Prostate gland (tissue), 2 donors: Measurements from ENCODE around the gene LILRA1. TPM values are rescaled to one million over a fixed set of nuclear protein-coding genes. Genes with fewer than 3 reads are reported as not detected.
"Not testable (repeated sequence)": the region's sequence is repeated elsewhere in the genome, so short reads cannot be mapped to it uniquely, and the experiment has no call there.

Experiments used
- DNase-seq: peaks from one replicate; pipeline ENCODE4 v3.0.0-alpha.2; 2019; ENCODE audit warnings: low spot score
- H3K27ac ChIP-seq, 2 donors: fragments of 200-600 bp; sonication (generic); 2 replicates each; pipeline ENCODE4 v1.5.1; 2017 to 2019
- H3K27me3 ChIP-seq: fragments of 200-600 bp; sonication (generic); replicated peaks from 2 replicates; pipeline ENCODE4 v1.5.1; 2019; ENCODE audit not compliant: insufficient read depth
- H3K36me3 ChIP-seq, 2 donors: fragments of 200-600 bp; sonication (generic); 1 replicate in 1 of 2; 2 replicates in 1 of 2; pipeline versions ENCODE4 v1.5.1 to v1.8.1; 2017 to 2019
- H3K4me1 ChIP-seq: fragments of 200-600 bp; sonication (generic); replicated peaks from 2 replicates; pipeline ENCODE4 v1.5.1; 2019
- H3K4me3 ChIP-seq, 2 donors: fragments of 200-600 bp; sonication (generic); 2 replicates each; pipeline ENCODE4 v1.5.1; 2017 to 2019
- H3K9me3 ChIP-seq: fragments of 200-600 bp; sonication (generic); 2 replicates; pipeline ENCODE4 v1.5.1; 2017
- POLR2A ChIP-seq: fragments of 450-650 bp; IDR thresholded peaks from one replicate; pipeline ENCODE4 v1.6.1; 2016; ENCODE audit warnings: antibody characterized with exemption, mild to moderate bottlenecking
- POLR2AphosphoS5 ChIP-seq: sonication (generic); formaldehyde crosslinking; IDR thresholded peaks from one replicate; pipeline ENCODE4 v1.6.1; 2017; ENCODE audit warnings: antibody characterized with exemption
- WGBS: methylation state at CpG from one replicate; pipeline ENCODE4 v1.1.5; 2018; 5-methylcytosine and 5-hydroxymethylcytosine counted together
- intact Hi-C: fragments of 100-400 bp; cut with DNase I; formaldehyde crosslinking; loops from one replicate; pipeline ENCODE4 v1.14.2; 2022
- total RNA-seq, 2 donors: library from RNA; depleted of rRNA; stranded (reverse); fragments of >200 nt; gene quantifications; one replicate each; pipeline ENCODE4 v1.1.0, GENCODE V29; 2016
- TF ChIP-seq, protein P1 (sequence below), 4 experiments: fragments of 200-600 bp in 2 of 4; fragments of 450-650 bp in 2 of 4; sonication (generic) in 2 of 4; IDR thresholded peaks; 1 replicate in 3 of 4; 2 replicates in 1 of 4; pipeline ENCODE4 v1.5.1; 2016 to 2019; ENCODE audit warnings: antibody characterized with exemption in 4 of 4, mild to moderate bottlenecking in 2 of 4, moderate library complexity in 2 of 4

Gene LILRA1
- total RNA-seq, 2 donors from 2014 or later: 0.96 to 1.7 TPM

GRCh38 chr19:54626757-54627156 is 33.3 kb downstream of the LILRA1 start:
- Histone ChIP-seq H3K4me3 (no peak overlapping the region), H3K27ac (no peak overlapping the region), H3K9me3 (no peaks in the 10 kb centered on the region), H3K27me3 (no peaks in the 10 kb centered on the region), H3K4me1 (no peaks in the 10 kb centered on the region), H3K36me3 (no peaks in the 10 kb centered on the region)
- WGBS: 85% methylated on average over 8 of the region's 8 CpGs
- intact Hi-C loops: no loop called here
- TF ChIP-seq, protein P1, sequence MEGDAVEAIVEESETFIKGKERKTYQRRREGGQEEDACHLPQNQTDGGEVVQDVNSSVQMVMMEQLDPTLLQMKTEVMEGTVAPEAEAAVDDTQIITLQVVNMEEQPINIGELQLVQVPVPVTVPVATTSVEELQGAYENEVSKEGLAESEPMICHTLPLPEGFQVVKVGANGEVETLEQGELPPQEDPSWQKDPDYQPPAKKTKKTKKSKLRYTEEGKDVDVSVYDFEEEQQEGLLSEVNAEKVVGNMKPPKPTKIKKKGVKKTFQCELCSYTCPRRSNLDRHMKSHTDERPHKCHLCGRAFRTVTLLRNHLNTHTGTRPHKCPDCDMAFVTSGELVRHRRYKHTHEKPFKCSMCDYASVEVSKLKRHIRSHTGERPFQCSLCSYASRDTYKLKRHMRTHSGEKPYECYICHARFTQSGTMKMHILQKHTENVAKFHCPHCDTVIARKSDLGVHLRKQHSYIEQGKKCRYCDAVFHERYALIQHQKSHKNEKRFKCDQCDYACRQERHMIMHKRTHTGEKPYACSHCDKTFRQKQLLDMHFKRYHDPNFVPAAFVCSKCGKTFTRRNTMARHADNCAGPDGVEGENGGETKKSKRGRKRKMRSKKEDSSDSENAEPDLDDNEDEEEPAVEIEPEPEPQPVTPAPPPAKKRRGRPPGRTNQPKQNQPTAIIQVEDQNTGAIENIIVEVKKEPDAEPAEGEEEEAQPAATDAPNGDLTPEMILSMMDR (IDR thresholded peaks at IDR 0.05): no peak
- no peak for TF ChIP-seq POLR2A
- no peak for TF ChIP-seq POLR2AphosphoS5
- DNase-seq: no peak

- TF ChIP-seq POLR2AphosphoS5: peak; percentile 70
- H3K9me3 ChIP-seq, H3K36me3 ChIP-seq, H3K4me3 ChIP-seq, intact Hi-C loops, H3K27me3 ChIP-seq, H3K4me1 ChIP-seq: not testable (repeated sequence)
- WGBS: 37% methylated on average over 4 of the region's 4 CpGs
- peak; percentile 30 for DNase-seq
- peak overlapping the region; percentile 56 to 65 for H3K27ac ChIP-seq
These were observed 34.5 kb downstream of the LILRA1 start for GRCh38 chr19:54627912-54628311.

DNA sequence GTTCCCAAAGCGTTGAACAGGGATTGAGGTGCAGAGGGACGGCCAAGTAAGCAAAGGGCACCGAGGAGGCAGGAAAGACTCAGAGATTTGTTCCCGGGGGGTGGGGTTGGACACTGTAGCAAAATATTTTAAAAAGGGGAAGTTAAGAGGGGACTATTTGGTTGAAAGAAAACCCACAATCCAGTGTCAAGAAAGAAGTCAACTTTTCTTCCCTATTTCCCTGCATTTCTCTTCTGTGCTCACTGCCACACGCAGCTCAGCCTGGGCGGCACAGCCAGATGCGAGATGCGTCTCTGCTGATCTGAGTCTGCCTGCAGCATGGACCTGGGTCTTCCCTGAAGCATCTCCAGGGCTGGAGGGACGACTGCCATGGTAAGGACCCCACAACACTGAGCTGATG is 36.8 kb downstream of the LILRA1 start, which contains the start of gene LILRB1:
TSS of gene LILRB1 (plus strand) at position 223 of the 400 bp plus-strand sequence. CDS start 590 bp downstream, outside the sequence.
- H3K9me3 ChIP-seq, intact Hi-C loops, H3K4me1 ChIP-seq, DNase-seq, H3K27ac ChIP-seq, H3K36me3 ChIP-seq, H3K4me3 ChIP-seq, H3K27me3 ChIP-seq: not testable (repeated sequence)
- 73% methylated on average over 9 of the region's 9 CpGs for WGBS

DNA sequence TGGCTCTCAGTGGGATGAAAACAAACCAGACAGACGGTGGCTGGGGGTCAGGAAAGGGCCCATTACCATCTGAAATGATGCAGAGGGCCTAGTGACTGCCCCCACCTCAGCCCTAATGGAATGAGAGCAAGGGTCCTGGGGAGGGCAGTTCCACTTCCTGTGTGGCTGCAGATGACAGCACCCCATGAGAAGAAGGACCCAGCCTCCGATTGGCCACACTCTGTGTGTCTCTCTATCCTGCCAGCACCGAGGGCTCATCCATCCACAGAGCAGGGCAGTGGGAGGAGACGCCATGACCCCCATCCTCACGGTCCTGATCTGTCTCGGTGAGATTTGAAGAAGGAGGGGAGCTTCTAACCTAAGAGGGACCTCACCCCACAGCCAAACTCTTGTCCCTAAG is 37.4 kb downstream of the LILRA1 start:
- no peaks in the 10 kb centered on the region for H3K27me3 ChIP-seq
- no peak overlapping the region for H3K27ac ChIP-seq
- no peak overlapping the region for H3K4me3 ChIP-seq
- intact Hi-C loops: no loop called here
- no peak for TF ChIP-seq POLR2A
- no peak for TF ChIP-seq POLR2AphosphoS5
- TF ChIP-seq, protein P1 (IDR thresholded peaks at IDR 0.05): no peak
- no peaks in the 10 kb centered on the region for H3K4me1 ChIP-seq
- DNase-seq: no peak
- WGBS: 49% methylated on average over 6 of the region's 6 CpGs
- no peaks in the 10 kb centered on the region for H3K36me3 ChIP-seq
- no peaks in the 10 kb centered on the region for H3K9me3 ChIP-seq

DNA sequence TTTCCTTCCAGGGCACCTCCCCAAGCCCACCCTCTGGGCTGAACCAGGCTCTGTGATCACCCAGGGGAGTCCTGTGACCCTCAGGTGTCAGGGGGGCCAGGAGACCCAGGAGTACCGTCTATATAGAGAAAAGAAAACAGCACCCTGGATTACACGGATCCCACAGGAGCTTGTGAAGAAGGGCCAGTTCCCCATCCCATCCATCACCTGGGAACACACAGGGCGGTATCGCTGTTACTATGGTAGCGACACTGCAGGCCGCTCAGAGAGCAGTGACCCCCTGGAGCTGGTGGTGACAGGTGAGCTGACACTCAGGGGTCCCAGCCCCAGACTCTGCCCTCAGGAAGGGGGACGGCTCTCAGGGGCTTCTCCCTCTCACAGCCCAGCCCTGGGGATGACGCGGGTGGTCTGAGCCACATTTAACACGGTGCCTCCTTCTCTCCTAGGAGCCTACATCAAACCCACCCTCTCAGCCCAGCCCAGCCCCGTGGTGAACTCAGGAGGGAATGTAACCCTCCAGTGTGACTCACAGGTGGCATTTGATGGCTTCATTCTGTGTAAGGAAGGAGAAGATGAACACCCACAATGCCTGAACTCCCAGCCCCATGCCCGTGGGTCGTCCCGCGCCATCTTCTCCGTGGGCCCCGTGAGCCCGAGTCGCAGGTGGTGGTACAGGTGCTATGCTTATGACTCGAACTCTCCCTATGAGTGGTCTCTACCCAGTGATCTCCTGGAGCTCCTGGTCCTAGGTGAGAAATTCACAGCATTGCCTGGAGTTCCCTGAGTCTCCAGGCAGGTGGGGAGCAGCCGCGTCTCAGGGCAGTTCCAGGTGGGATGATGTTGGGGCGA is 38.3 kb downstream of the LILRA1 start:
- DNase-seq, H3K27ac ChIP-seq, H3K27me3 ChIP-seq, H3K9me3 ChIP-seq, H3K4me3 ChIP-seq, H3K36me3 ChIP-seq, intact Hi-C loops, H3K4me1 ChIP-seq: not testable (repeated sequence)
- 71% methylated on average over 23 of the region's 23 CpGs for WGBS

DNA sequence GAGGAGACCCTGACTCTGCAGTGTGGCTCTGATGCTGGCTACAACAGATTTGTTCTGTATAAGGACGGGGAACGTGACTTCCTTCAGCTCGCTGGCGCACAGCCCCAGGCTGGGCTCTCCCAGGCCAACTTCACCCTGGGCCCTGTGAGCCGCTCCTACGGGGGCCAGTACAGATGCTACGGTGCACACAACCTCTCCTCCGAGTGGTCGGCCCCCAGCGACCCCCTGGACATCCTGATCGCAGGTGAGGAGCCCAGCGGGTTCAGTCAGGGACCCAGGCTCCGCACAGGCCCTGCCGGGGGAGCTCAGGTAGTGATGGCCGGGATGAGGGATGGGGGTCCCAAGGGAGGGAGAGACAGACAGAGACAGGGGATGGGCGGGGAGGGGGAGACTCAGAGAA is 39.1 kb downstream of the LILRA1 start:
- H3K4me1 ChIP-seq, intact Hi-C loops, DNase-seq, H3K4me3 ChIP-seq, H3K27me3 ChIP-seq, H3K27ac ChIP-seq, H3K9me3 ChIP-seq, H3K36me3 ChIP-seq: not testable (repeated sequence)
- 88% methylated on average over 15 of the region's 16 CpGs for WGBS

GRCh38 chr19:54633401-54633800 is 40.0 kb downstream of the LILRA1 start:
- WGBS: 80% methylated on average over 7 of the region's 7 CpGs
- TF ChIP-seq, protein P1 (IDR thresholded peaks at IDR 0.05): no peak
- TF ChIP-seq POLR2A (no peak), POLR2AphosphoS5 (no peak)
- Histone ChIP-seq H3K4me3 (no peak overlapping the region), H3K4me1 (no peaks in the 10 kb centered on the region), H3K9me3 (no peaks in the 10 kb centered on the region), H3K27ac (no peak overlapping the region), H3K27me3 (no peaks in the 10 kb centered on the region), H3K36me3 (no peaks in the 10 kb centered on the region)
- intact Hi-C loops: no loop called here
- DNase-seq: no peak

DNA sequence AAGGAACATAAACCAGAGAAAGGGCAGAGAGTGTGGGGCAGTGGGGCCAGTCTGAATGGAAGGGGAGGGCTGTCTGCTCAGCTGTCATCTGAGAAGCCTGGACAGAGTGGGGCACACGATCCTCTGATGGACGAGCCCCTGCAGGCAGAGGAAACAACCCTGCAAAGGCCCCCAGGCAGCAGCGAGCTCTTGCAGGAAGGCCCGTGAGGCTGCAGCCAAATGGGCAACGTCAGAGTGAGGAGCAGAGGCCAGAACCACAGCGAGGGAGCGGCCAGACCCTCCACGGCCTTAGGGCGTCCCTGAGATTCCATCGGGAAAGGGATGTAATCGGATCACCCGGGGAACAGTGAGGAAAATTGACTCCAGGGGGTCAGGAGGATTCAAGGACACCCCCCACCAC is 42.6 kb downstream of the LILRA1 start:
- H3K27me3 ChIP-seq, H3K27ac ChIP-seq, H3K4me1 ChIP-seq, H3K4me3 ChIP-seq, H3K9me3 ChIP-seq, DNase-seq, intact Hi-C loops, H3K36me3 ChIP-seq: not testable (repeated sequence)
- WGBS: 22% methylated on average over 12 of the region's 12 CpGs
